Measurements from ENCODE around the gene FAM149B1.

Gene FAM149B1

DNA sequence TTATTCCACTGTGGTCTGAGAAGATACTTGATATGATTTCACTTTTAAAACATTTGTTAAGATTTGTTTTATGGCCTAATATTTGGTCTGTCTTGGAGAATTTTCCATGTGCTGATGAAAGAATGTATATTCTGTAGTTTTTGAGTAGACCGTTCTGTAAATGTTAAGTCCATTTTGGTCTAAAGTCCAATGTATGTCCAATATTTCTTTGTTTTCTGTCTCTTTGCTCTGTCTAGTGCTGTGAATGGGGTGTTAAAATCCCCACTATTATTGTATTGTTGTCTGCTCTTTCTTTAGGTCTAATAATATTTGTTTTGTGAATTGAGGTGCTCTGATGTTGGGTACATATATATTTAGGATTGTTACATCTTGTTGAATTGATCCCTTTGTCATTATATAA, 47.8 kb downstream of the FAM149B1 start:
- no peak for DNase-seq (ENCODE audit: low read depth)
- TF ChIP-seq, protein P1, sequence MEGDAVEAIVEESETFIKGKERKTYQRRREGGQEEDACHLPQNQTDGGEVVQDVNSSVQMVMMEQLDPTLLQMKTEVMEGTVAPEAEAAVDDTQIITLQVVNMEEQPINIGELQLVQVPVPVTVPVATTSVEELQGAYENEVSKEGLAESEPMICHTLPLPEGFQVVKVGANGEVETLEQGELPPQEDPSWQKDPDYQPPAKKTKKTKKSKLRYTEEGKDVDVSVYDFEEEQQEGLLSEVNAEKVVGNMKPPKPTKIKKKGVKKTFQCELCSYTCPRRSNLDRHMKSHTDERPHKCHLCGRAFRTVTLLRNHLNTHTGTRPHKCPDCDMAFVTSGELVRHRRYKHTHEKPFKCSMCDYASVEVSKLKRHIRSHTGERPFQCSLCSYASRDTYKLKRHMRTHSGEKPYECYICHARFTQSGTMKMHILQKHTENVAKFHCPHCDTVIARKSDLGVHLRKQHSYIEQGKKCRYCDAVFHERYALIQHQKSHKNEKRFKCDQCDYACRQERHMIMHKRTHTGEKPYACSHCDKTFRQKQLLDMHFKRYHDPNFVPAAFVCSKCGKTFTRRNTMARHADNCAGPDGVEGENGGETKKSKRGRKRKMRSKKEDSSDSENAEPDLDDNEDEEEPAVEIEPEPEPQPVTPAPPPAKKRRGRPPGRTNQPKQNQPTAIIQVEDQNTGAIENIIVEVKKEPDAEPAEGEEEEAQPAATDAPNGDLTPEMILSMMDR (conservative IDR thresholded peaks at IDR 0.05; ENCODE audit: low read depth, low read length) = no peak
- H3K4me3 ChIP-seq (ENCODE audit: low read length) = no peak overlapping the region

DNA sequence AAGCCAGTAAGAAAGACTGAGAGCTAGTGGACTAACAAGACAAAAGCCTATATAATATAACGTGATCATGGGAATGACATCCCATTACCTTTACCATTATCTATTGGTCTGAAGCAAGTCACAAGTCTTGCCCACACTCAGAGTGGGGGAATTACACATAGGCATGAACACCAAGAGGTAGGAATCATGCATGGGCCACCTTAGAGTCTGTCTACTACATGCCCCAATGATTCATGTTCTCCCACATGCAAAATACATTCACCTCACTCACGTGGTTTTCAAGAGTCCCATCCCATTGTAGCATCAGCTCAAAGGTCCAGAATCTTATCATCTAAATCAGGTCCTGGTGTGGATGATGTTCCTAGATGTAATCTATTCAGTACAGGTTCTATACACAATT, 49.7 kb downstream of the FAM149B1 start:
- DNase-seq (ENCODE audit: low read depth) = no peak
- TF ChIP-seq, protein P1 (conservative IDR thresholded peaks at IDR 0.05; ENCODE audit: low read depth, low read length) = no peak
- H3K4me3 ChIP-seq (ENCODE audit: low read length) = no peak overlapping the region

- no peak for DNase-seq (ENCODE audit: low read depth)
- H3K4me3 ChIP-seq (ENCODE audit: low read length) = no peak overlapping the region
- TF ChIP-seq, protein P1 (conservative IDR thresholded peaks at IDR 0.05; ENCODE audit: low read depth, low read length) = peak; percentile 61
Observed at GRCh38 chr10:73218431-73219191, 50.7 kb downstream of the FAM149B1 start.

DNA sequence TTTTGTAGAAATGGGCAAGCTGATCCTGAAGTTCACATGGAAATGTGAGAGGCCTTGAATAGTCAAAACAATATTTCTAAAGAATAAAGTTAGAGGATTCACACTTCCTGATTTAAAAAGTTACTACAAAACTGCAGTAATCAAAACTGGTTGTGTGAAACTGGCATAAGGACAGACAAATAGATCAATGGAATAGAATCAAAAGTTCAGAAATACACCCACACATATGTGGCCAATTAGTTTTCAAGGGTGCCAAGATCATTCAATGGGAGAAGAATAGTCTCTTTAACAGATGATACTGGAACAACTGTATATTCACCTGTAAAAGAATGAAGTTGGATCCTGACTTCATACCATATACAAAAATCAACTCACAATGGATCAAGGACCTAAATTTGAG, 51.5 kb downstream of the FAM149B1 start:
- no peak for DNase-seq (ENCODE audit: low read depth)
- TF ChIP-seq, protein P1 (conservative IDR thresholded peaks at IDR 0.05; ENCODE audit: low read depth, low read length) = no peak
- H3K4me3 ChIP-seq (ENCODE audit: low read length) = no peak overlapping the region

DNA sequence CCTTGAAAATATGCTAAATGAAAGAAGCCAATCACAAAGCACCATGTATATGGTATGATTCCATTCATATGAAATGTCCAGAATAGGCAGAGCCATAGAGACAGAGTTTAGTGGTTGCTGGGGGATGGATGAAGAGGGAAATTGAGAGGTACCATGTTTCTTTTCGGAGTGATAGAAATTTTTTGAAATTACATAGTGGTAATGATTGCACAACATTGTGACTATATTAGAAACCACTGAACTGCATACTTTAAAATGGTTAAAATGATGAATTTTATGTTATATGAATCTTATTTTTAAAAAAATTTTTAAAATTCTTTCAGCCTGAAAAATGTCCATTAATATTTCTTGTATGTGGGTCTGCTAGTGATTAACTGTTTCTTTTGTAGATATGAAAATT, 53.1 kb downstream of the FAM149B1 start:
- TF ChIP-seq, protein P1 (conservative IDR thresholded peaks at IDR 0.05; ENCODE audit: low read depth, low read length) = no peak
- DNase-seq (ENCODE audit: low read depth) = no peak
- H3K4me3 ChIP-seq (ENCODE audit: low read length) = no peak overlapping the region

- DNase-seq (ENCODE audit: low read depth) = no peak
Observed at GRCh38 chr10:73225518-73225917, 57.6 kb downstream of the FAM149B1 start.

GRCh38 chr10:73226663-73227062, 58.7 kb downstream of the FAM149B1 start:
- no peak for DNase-seq (ENCODE audit: low read depth)
- TF ChIP-seq, protein P1 (conservative IDR thresholded peaks at IDR 0.05; ENCODE audit: low read depth, low read length) = no peak
- H3K4me3 ChIP-seq (ENCODE audit: low read length) = no peak overlapping the region

More at GRCh38 chr10:73225518-73225917, 57.6 kb downstream of the FAM149B1 start:
- TF ChIP-seq, protein P1 (conservative IDR thresholded peaks at IDR 0.05; ENCODE audit: low read depth, low read length) = no peak
- H3K4me3 ChIP-seq (ENCODE audit: low read length) = no peak overlapping the region
